ENCODE results near the gene GTF3C6. TPM values are rescaled to one million over a fixed set of nuclear protein-coding genes. Genes with fewer than 3 reads are reported as not detected.

The GTF3C6 gene
- total RNA-seq, 4 donors from 2014 or later: 38.5 to 51.4 (median 45.8) TPM

GRCh38 chr6:110990840-110991576 is 32.5 kb downstream of the GTF3C6 start:
- Histone ChIP-seq H3K4me1 (no peaks in the 10 kb centered on the region), H3K9me3 (no peaks in the 10 kb centered on the region), H3K4me3 (no peak overlapping the region), H3K27ac (no peak overlapping the region), H3K27me3 (no peaks in the 10 kb centered on the region), H3K36me3 (peaks cover 0 to 95% of the 10 kb centered on the region in 2 donors)
- ATAC-seq: no peak
- WGBS, 2 donors (ENCODE audit: low coverage in 1 of 2): 86 to 89% methylated on average over 6 to 11 of the region's 11 CpGs
- no peak for TF ChIP-seq POLR2A (IDR thresholded peaks at IDR 0.05)

- Histone ChIP-seq H3K4me1 (no peaks in the 10 kb centered on the region), H3K27me3 (no peaks in the 10 kb centered on the region), H3K36me3 (peaks cover 0 to 90% of the 10 kb centered on the region in 2 donors), H3K4me3 (no peak overlapping the region), H3K27ac (no peak overlapping the region), H3K9me3 (no peaks in the 10 kb centered on the region)
- ATAC-seq: no peak
- no peak for TF ChIP-seq POLR2A (IDR thresholded peaks at IDR 0.05)
- no peak for TF ChIP-seq POLR2AphosphoS5 (IDR thresholded peaks at IDR 0.05)
- TF ChIP-seq EP300 (IDR thresholded peaks at IDR 0.05): no peak
- no peak for TF ChIP-seq CTCF (IDR thresholded peaks at IDR 0.05)
- 81 to 90% methylated on average over 2 to 8 of the region's 9 CpGs for WGBS, 2 donors (ENCODE audit: low coverage in 1 of 2)
Observed at GRCh38 chr6:110996691-110997090, 38.2 kb downstream of the GTF3C6 start.

GRCh38 chr6:110999634-111000270 is 41.2 kb downstream of the GTF3C6 start:
- H3K4me1 ChIP-seq: no peaks in the 10 kb centered on the region
- 17 to 63% methylated on average over 1 to 2 of the region's 2 CpGs for WGBS, 2 donors (ENCODE audit: low coverage in 1 of 2)
- H3K27me3 ChIP-seq: no peaks in the 10 kb centered on the region
- ATAC-seq: no peak
- TF ChIP-seq POLR2A (IDR thresholded peaks at IDR 0.05): no peak
- TF ChIP-seq CTCF (IDR thresholded peaks at IDR 0.05): peak in 1 of 4 experiments; percentile 27
- TF ChIP-seq EP300 (IDR thresholded peaks at IDR 0.05): no peak
- TF ChIP-seq POLR2AphosphoS5 (IDR thresholded peaks at IDR 0.05): no peak
- peaks cover 0 to 94% of the 10 kb centered on the region in 2 donors for H3K36me3 ChIP-seq
- no peak overlapping the region for H3K27ac ChIP-seq
- no peaks in the 10 kb centered on the region for H3K9me3 ChIP-seq
- no peak overlapping the region for H3K4me3 ChIP-seq

- Histone ChIP-seq H3K27ac (no peak overlapping the region), H3K36me3 (peaks cover 0 to 93% of the 10 kb centered on the region in 2 donors), H3K27me3 (no peaks in the 10 kb centered on the region), H3K9me3 (no peaks in the 10 kb centered on the region), H3K4me3 (no peak overlapping the region), H3K4me1 (no peaks in the 10 kb centered on the region)
- WGBS, 2 donors (ENCODE audit: low coverage in 1 of 2): 97% methylated on average over 3 of the region's 3 CpGs
- ATAC-seq: no peak
- TF ChIP-seq POLR2AphosphoS5 (IDR thresholded peaks at IDR 0.05): no peak
- TF ChIP-seq CTCF (IDR thresholded peaks at IDR 0.05): no peak
- no peak for TF ChIP-seq POLR2A (IDR thresholded peaks at IDR 0.05)
- no peak for TF ChIP-seq EP300 (IDR thresholded peaks at IDR 0.05)
Observed at GRCh38 chr6:111002350-111002749, 43.8 kb downstream of the GTF3C6 start.

GRCh38 chr6:111011360-111012142 is 53.0 kb downstream of the GTF3C6 start:
- no peak for ATAC-seq
- no peaks in the 10 kb centered on the region for H3K27me3 ChIP-seq
- peaks cover 0 to 35% (median 0%) of the 10 kb centered on the region in 3 donors for H3K4me1 ChIP-seq
- H3K4me3 ChIP-seq: no peak overlapping the region
- no peaks in the 10 kb centered on the region for H3K9me3 ChIP-seq
- TF ChIP-seq EP300 (IDR thresholded peaks at IDR 0.05): no peak
- TF ChIP-seq CTCF (IDR thresholded peaks at IDR 0.05): peak; percentile 43 to 56 (median 50)
- TF ChIP-seq POLR2A (IDR thresholded peaks at IDR 0.05): no peak
- no peak for TF ChIP-seq POLR2AphosphoS5 (IDR thresholded peaks at IDR 0.05)
- 40 to 42% methylated on average over 1 to 2 of the region's 2 CpGs for WGBS, 2 donors (ENCODE audit: low coverage in 1 of 2)
- peaks cover 4 to 66% of the 10 kb centered on the region in 2 donors for H3K36me3 ChIP-seq
- H3K27ac ChIP-seq: no peak overlapping the region

All from gastroesophageal sphincter (tissue), 4 donors.